ENCODE data around the gene PES1. TPM values are rescaled to one million over a fixed set of nuclear protein-coding genes. Genes with fewer than 3 reads are reported as not detected.
A peak's percentile ranks its signal among the peaks of the same experiment; 100 is the strongest.

Gene PES1
- total RNA-seq (10 to 100 TPM; 36.5 to 42.4 TPM), polyA plus RNA-seq (10 to 100 TPM; 31.7 to 52.3 TPM)
- long read RNA-seq, donor 1, transcript PES1-202 (15 exons, 2,295 nt), result major isoform, 86 of 143 reads
- long read RNA-seq, donor 1, partial matches to known transcripts, result 49 of 143 reads
- long read RNA-seq, donor 1, other reads (novel, unspliced or antisense), result 6 of 143 reads
- long read RNA-seq, donor 2, transcript PES1-202 (15 exons, 2,295 nt), result major isoform, 9 of 16 reads
- long read RNA-seq, donor 2, partial matches to known transcripts, result 6 of 16 reads
- long read RNA-seq, donor 2, other reads (novel, unspliced or antisense), result 1 of 16 reads

DNA sequence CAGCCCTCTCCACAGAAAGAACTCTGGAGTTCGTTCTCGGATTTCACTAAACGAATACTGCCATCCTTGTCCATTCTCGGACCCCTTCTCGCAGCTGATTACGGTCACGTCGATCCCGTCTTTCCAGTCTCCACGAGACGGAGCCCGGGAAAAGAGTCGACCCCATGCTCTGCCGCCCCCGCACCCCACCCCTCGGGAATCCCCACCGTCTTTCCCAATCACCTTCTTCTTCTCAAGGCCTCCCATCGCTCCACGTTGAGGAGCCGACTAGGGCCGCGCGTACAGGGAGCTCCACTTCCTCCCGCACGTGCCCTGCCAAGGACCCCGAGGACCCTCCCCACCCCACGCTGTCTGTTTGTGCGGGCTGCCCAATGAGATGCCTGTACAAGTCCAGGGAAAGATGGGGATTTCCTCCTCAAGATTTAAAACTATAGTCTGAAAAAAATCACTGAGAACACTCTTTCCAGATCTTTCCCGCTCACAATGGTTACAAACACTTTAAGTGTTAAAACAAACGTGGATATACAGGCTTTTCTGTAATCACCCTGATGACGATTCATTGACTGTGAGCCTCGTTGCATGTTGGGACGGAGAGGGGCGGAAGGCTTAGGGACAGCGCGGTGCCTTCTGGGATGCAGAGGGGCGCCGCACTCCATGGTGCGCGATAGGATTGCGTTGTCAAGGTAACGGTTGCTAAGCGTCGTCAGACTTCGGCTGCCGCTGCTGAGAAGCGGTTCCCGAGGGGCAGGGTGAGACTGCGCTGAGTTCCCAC lies at the start of gene PES1:
Gene PES1 (minus strand): TSS at position 323 of the 772 bp plus-strand sequence. CDS start 77 bp downstream, at position 246.
- no peaks in the 10 kb centered on the region for H3K4me1 ChIP-seq (ENCODE audit: control insufficient read depth in 1 of 2, insufficient read depth in 2 of 2, low read length in 2 of 2)
- no peaks in the 10 kb centered on the region for H3K9me3 ChIP-seq (ENCODE audit: control insufficient read depth, low read length)
- 0% methylated on average over 49 of the region's 49 CpGs for WGBS, 2 donors
- ATAC-seq (ENCODE audit: low FRiP score) (peak; percentile 99), DNase-seq (peak; percentile 96 to 97)
- no peak within 1 kb of the TSS for H3K27ac ChIP-seq (ENCODE audit: low read depth in 1 of 2, low read length in 2 of 2)
- no peaks in the 10 kb centered on the region for H3K27me3 ChIP-seq (ENCODE audit: control insufficient read depth in 1 of 2, insufficient read depth in 2 of 2, low read length in 1 of 2)
- H3K4me3 ChIP-seq (ENCODE audit: low read length in 2 of 2), result peak within 1 kb of the TSS; percentile 87 to 90
- intact Hi-C loops (cut with DNase I), result no loop called here
- H3K36me3 ChIP-seq (ENCODE audit: control insufficient read depth in 1 of 2, insufficient read depth in 2 of 2, low read length in 1 of 2), result peaks cover 0 to 7% of the 10 kb centered on the region in 2 donors

- Histone ChIP-seq H3K4me3 (ENCODE audit: low read length in 2 of 2) (no peak overlapping the region), H3K27me3 (ENCODE audit: control insufficient read depth in 1 of 2, insufficient read depth in 2 of 2, low read length in 1 of 2) (no peaks in the 10 kb centered on the region), H3K36me3 (ENCODE audit: control insufficient read depth in 1 of 2, insufficient read depth in 2 of 2, low read length in 1 of 2) (no peaks in the 10 kb centered on the region), H3K9me3 (ENCODE audit: control insufficient read depth, low read length) (no peaks in the 10 kb centered on the region), H3K4me1 (ENCODE audit: control insufficient read depth in 1 of 2, insufficient read depth in 2 of 2, low read length in 2 of 2) (no peaks in the 10 kb centered on the region), H3K27ac (ENCODE audit: low read depth in 1 of 2, low read length in 2 of 2) (no peak overlapping the region)
- WGBS, 2 donors, result 90 to 94% methylated on average over 4 of the region's 4 CpGs
- DNase-seq (no peak), ATAC-seq (ENCODE audit: low FRiP score) (no peak)
- intact Hi-C loops (cut with DNase I), result no loop called here
These were observed 49.2 kb upstream of the PES1 start for GRCh38 chr22:30640839-30641430.

- ATAC-seq (ENCODE audit: low FRiP score), result no peak
- Histone ChIP-seq H3K9me3 (ENCODE audit: control insufficient read depth, low read length) (no peaks in the 10 kb centered on the region), H3K36me3 (ENCODE audit: control insufficient read depth in 1 of 2, insufficient read depth in 2 of 2, low read length in 1 of 2) (no peaks in the 10 kb centered on the region), H3K4me1 (ENCODE audit: control insufficient read depth in 1 of 2, insufficient read depth in 2 of 2, low read length in 2 of 2) (no peaks in the 10 kb centered on the region), H3K27ac (ENCODE audit: low read depth in 1 of 2, low read length in 2 of 2) (no peak overlapping the region), H3K4me3 (ENCODE audit: low read length in 2 of 2) (no peak overlapping the region), H3K27me3 (ENCODE audit: control insufficient read depth in 1 of 2, insufficient read depth in 2 of 2, low read length in 1 of 2) (no peaks in the 10 kb centered on the region)
- intact Hi-C loops (cut with DNase I), result no loop called here
- 95 to 100% methylated on average over 4 of the region's 4 CpGs for whole genome bisulfite sequencing, 2 donors
- no peak for DNase-seq
These were observed 48.7 kb upstream of the PES1 start for GRCh38 chr22:30640361-30640760.

- DNase-seq, result no peak
- Histone ChIP-seq H3K27me3 (ENCODE audit: control insufficient read depth in 1 of 2, insufficient read depth in 2 of 2, low read length in 1 of 2) (no peaks in the 10 kb centered on the region), H3K9me3 (ENCODE audit: control insufficient read depth, low read length) (no peaks in the 10 kb centered on the region), H3K4me3 (ENCODE audit: low read length in 2 of 2) (no peak overlapping the region), H3K27ac (ENCODE audit: low read depth in 1 of 2, low read length in 2 of 2) (no peak overlapping the region), H3K4me1 (ENCODE audit: control insufficient read depth in 1 of 2, insufficient read depth in 2 of 2, low read length in 2 of 2) (no peaks in the 10 kb centered on the region), H3K36me3 (ENCODE audit: control insufficient read depth in 1 of 2, insufficient read depth in 2 of 2, low read length in 1 of 2) (no peaks in the 10 kb centered on the region)
- intact Hi-C loops (cut with DNase I), result loop anchor here (10.0 kb wide), 3 partner anchors 287 to 507 kb away; partner anchors contain the start of genes PLA2G3 (in 1 of the 2) and SMTN (in 1 of the 2)
- ATAC-seq (ENCODE audit: low FRiP score), result no peak
- 86 to 90% methylated on average over 1 of the region's 1 CpG for WGBS, 2 donors
These were observed 46.0 kb upstream of the PES1 start for GRCh38 chr22:30637701-30638114.

- ATAC-seq (ENCODE audit: low FRiP score) (no peak), DNase-seq (peak in 1 of 2 donors; percentile 58)
- Histone ChIP-seq H3K27ac (ENCODE audit: low read depth in 1 of 2, low read length in 2 of 2) (peak overlapping the region in 1 of 2 donors; percentile 41), H3K36me3 (ENCODE audit: control insufficient read depth in 1 of 2, insufficient read depth in 2 of 2, low read length in 1 of 2) (no peaks in the 10 kb centered on the region), H3K4me1 (ENCODE audit: control insufficient read depth in 1 of 2, insufficient read depth in 2 of 2, low read length in 2 of 2) (no peaks in the 10 kb centered on the region), H3K4me3 (ENCODE audit: low read length in 2 of 2) (peak overlapping the region; percentile 19 to 55), H3K27me3 (ENCODE audit: control insufficient read depth in 1 of 2, insufficient read depth in 2 of 2, low read length in 1 of 2) (no peaks in the 10 kb centered on the region), H3K9me3 (ENCODE audit: control insufficient read depth, low read length) (no peaks in the 10 kb centered on the region)
- intact Hi-C loops (cut with DNase I), result loop anchor here (10.0 kb wide), 3 partner anchors 288 to 508 kb away; partner anchors contain the start of genes PLA2G3 (in 1 of the 2) and SMTN (in 1 of the 2)
- WGBS, 2 donors, result 56% methylated on average over 45 of the region's 45 CpGs
These were observed 44.7 kb upstream of the PES1 start for GRCh38 chr22:30636226-30637077.

DNA sequence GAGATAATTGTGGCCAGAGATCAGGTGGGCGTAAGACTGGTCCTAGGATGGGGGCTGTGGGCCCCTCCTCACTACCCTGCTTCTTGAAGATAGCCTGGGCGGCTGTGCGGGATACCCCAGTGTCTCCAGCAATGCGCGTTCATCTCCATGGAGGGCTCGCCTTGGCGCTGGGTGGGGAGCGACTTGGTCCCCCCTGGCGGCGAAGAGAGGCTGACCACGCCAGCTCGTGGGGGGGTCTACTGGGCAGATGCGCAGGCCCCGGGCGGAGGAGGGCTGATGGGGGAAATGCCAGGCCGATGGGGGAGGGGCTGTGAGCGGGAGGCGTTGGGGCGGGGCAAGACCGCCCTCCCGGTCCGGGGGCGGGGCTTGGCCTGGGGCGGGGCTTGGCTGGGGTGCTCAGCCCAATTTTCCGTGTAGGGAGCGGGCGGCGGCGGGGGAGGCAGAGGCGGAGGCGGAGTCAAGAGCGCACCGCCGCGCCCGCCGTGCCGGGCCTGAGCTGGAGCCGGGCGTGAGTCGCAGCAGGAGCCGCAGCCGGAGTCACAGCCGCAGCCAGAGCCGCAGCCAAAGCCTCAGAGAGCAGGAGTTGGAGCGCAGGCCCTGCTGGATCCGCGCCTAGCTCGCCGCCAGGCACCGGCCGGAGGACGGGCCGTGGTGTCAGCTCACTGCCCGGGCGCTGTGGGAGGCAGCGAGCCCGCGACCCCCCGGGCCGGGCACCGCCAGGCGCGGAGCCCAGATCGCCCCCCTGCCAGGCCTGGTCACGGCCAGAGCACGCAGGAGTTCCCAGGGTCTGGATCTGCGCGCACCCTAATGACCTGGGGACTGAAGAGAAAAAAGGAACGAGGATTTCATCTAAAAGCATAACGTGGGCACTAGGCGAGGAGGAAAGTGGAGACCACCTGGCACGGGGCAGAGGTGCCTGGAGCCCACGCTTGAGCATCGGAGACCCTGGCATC lies 43.8 kb upstream of the PES1 start, which contains the start of gene SLC35E4:
Gene SLC35E4 (plus strand): TSS at position 509 of the 953 bp plus-strand sequence. CDS start 670 bp downstream, outside the sequence.
- Histone ChIP-seq H3K27ac (ENCODE audit: low read depth in 1 of 2, low read length in 2 of 2) (peak within 1 kb of the TSS; percentile 62 to 79), H3K4me1 (ENCODE audit: control insufficient read depth in 1 of 2, insufficient read depth in 2 of 2, low read length in 2 of 2) (no peaks in the 10 kb centered on the region), H3K4me3 (ENCODE audit: low read length in 2 of 2) (peak within 1 kb of the TSS; percentile 19 to 55), H3K36me3 (ENCODE audit: control insufficient read depth in 1 of 2, insufficient read depth in 2 of 2, low read length in 1 of 2) (no peaks in the 10 kb centered on the region), H3K9me3 (ENCODE audit: control insufficient read depth, low read length) (no peaks in the 10 kb centered on the region), H3K27me3 (ENCODE audit: control insufficient read depth in 1 of 2, insufficient read depth in 2 of 2, low read length in 1 of 2) (no peaks in the 10 kb centered on the region)
- WGBS, 2 donors, result 1 to 2% methylated on average over 62 to 75 of the region's 75 CpGs
- ATAC-seq (ENCODE audit: low FRiP score) (peak; percentile 96), DNase-seq (peak; percentile 96 to 99)
- intact Hi-C loops (cut with DNase I), result loop anchor here (1.0 to 10.0 kb wide), 6 partner anchors 32 to 509 kb away; partner anchors contain the start of genes DUSP18 (in 1 of the 2), OSBP2 (in 1 of the 2), PLA2G3 (in 1 of the 2) and SMTN (in 1 of the 2)

DNA sequence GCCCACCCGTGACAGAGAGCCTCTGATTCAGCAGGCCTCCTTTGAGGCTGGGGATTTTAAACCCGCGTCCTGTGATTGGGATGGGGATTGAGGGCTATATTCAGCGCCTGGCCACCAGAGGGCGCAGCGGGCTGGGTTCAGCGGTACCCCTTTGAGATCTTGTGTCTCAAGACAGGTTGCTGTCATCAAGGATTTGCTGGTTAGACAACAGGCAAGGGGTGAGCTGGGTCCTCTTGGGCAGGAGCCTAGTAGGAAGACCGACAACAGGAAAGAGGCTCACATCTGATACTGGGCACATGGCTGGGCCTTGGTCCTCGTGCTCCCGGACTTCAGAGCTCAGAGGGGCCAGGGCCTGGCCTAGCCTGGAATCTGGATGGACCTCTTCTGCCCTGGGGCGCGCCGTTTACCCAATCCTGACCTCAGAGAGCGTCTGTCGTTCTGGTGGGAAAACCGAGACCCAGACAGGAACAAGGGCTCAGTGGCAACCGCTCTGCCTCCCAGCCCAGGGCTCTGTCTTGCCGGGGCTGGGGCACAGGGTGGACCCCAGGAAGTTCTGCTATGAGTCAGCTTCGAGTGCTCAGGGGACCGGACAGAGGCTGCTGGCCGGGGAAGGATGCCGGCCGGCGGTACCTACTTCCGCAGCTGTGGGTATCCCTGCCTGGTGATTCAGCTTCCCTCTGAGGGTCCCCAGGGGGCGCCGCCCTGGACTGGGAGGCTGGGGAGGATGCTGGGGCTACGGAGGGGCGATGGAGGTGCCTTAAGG lies 42.9 kb upstream of the PES1 start:
- peak; percentile 91 to 96 for DNase-seq
- peak overlapping the region; percentile 62 to 79 for H3K27ac ChIP-seq (ENCODE audit: low read depth in 1 of 2, low read length in 2 of 2)
- ATAC-seq (ENCODE audit: low FRiP score), result peak; percentile 92
- H3K4me1 ChIP-seq (ENCODE audit: control insufficient read depth in 1 of 2, insufficient read depth in 2 of 2, low read length in 2 of 2), result no peaks in the 10 kb centered on the region
- no peaks in the 10 kb centered on the region for H3K27me3 ChIP-seq (ENCODE audit: control insufficient read depth in 1 of 2, insufficient read depth in 2 of 2, low read length in 1 of 2)
- 9 to 11% methylated on average over 29 of the region's 29 CpGs for WGBS, 2 donors
- H3K9me3 ChIP-seq (ENCODE audit: control insufficient read depth, low read length), result no peaks in the 10 kb centered on the region
- intact Hi-C loops (cut with DNase I), result loop anchor here (1.0 to 10.0 kb wide), 7 partner anchors 33 to 510 kb away; partner anchors contain the start of genes DUSP18 (in 1 of the 2), OSBP2 (in 1 of the 2), PLA2G3 (in 1 of the 2) and SMTN (in 1 of the 2)
- no peaks in the 10 kb centered on the region for H3K36me3 ChIP-seq (ENCODE audit: control insufficient read depth in 1 of 2, insufficient read depth in 2 of 2, low read length in 1 of 2)
- no peak overlapping the region for H3K4me3 ChIP-seq (ENCODE audit: low read length in 2 of 2)

Data from aorta (tissue), 5 donors.